Activated CD4-positive, alpha-beta T cell treated with anti-CD3 and anti-CD28 coated beads, Interleukin-10, Interleukin-2, amounts not matched to agents 100 ng/mL and 50 ng/mL, durations not matched to agents 16 hours and 8 hours (primary cell): ENCODE data around the gene IAH1.

ENCODE experiments used
- DNase-seq: peaks from one replicate; pipeline ENCODE4 v3.0.0-alpha.2; 2020

The IAH1 gene, protein sequence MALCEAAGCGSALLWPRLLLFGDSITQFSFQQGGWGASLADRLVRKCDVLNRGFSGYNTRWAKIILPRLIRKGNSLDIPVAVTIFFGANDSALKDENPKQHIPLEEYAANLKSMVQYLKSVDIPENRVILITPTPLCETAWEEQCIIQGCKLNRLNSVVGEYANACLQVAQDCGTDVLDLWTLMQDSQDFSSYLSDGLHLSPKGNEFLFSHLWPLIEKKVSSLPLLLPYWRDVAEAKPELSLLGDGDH

DNA sequence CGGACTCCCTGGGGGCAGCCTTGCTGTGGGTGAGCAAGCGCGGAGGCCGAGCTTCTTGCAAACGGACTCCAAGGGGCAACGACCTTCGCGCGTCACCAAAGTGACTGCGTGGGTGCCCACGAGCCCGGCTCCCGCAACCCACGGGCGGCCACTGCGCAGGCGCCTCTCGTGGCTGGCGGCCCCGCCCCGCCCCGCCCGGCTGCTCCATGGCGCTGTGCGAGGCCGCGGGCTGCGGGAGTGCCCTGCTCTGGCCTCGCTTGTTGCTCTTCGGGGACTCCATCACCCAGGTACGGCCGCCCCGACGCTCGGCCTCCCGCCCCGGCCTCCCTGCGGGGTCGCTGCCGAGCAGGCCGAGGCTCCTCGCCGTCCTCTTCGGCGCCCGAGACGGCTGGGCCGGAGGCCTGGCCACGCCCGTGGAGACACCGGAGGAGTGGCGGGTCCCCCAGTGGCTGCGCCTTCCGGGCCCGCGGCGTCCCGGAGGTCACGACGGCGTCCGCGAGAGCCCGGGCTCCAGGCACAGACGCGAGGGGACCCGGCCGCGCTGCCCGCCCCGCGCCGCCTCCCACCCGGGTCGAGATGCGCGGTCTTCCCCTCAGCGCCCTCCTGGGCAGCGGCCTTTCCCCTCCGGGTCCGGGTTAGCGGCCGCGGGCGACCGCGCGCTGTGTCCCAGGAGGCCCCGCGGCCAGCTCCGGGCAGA is at the start of gene IAH1:
Gene IAH1, plus strand, starts transcription at position 191 of the 697 bp plus-strand sequence. Its CDS starts 16 bp downstream, at position 207.
- DNase-seq: peak; percentile 71

DNA sequence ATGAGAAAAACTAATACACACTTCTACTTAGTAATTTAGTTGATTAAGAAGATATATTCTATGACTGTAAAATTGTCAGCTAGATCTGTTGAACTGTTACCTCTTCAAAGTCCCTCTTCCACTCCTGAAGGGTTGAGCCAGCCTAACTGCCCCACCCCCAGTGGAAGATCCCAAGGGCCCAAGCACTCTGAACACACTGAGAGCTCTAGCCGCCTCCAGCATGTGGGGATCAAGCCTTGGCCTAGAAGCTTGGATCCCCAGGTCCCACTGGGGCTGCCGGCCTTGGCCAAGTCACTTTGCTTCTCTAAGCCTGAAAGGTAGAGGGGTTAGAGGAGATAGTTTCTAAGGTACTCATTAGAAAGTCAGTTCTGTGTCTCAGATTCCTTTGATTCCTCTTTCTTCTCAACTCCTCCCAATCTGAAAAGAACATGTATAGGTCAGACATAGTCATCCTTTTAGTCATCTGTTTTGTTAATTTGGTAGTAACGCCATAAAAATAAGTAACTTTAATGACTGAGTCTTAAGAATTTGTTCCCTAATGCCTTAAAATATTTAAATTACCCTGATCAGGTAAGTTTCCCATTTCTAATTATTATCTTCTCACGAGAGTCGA is 45.3 kb upstream of the IAH1 start:
- DNase-seq: no peak

DNA sequence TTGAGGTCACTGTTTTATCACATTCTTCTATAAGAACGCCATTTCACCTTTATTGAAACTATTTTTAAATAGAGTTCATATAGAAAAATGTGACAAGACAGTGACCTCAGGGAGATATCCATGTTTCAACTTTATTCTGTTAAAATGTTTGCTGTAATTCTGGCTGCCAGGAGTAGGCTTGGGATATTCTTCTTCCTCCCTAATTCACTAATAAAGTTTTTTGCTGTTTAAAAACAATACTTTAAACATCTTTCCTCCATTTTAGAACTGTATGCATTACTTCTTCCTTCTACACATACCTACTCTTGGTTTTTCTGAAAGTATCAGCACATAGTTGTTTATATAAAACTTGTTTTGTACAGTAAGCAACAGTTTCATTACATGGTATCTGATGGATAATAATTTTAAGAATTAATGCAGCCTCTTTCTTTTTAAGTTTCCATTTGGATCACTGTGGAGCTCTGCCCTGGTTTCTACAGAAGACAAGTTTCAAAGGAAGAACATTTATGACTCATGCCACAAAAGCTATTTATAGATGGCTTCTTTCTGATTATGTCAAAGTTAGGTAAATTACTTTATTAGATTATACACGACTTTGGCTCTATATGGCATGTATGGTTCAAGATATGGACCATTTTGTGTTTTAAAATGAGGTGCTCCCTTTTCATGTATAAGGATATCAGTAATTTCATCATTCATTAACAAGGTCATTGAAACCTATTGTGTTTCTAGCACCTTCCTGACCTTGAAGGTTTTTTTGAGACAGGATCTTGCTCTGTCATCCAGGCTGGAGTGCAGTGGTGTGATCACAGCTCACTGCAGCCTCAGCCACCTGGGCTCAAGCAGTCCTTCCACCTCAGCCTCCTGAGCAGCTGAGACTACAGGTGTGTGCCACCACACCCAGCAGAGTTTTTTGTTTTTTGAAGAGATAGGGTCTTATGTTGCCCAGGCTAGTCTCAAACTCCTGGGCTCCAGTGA is 43.7 kb upstream of the IAH1 start:
- no peak for DNase-seq

DNA sequence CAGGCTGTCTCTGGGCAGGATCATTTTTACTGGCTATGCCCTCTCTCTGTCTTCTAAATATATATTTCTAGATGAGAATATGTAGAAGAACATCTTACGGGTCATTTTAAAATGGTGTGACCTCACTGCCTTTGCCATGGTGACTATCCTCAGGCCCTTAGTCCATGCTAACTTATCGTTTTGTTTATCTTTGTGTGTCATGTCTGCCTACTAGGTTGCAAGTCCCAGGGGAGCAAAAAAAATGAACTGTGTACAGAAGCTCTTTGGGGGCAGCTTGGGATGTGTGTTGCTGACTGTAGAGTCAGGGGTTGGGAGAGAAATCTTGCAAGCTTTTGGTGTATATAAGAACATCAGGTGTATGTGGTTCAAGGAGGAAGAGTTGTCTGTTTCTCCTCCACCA is 39.9 kb upstream of the IAH1 start:
- no peak for DNase-seq

DNA sequence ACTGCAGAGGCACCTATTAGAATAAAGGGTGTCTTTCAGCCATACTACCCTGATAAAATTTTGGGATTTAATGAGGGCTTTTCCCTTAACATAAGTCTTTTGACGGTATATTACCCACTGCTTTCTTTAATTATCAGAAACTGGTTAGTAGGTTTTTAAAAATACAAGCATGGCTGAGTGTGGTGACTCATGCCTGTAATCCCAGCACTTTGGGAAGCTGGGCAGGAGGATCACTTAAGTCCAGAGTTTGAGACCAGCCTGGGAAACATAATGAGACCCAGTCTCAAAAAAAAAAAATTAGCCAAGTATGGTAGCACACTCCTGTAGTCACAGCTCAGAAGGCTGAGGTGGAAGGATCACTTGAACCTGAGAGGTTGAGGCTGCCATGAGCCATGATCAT is 34.8 kb upstream of the IAH1 start:
- DNase-seq: no peak

DNA sequence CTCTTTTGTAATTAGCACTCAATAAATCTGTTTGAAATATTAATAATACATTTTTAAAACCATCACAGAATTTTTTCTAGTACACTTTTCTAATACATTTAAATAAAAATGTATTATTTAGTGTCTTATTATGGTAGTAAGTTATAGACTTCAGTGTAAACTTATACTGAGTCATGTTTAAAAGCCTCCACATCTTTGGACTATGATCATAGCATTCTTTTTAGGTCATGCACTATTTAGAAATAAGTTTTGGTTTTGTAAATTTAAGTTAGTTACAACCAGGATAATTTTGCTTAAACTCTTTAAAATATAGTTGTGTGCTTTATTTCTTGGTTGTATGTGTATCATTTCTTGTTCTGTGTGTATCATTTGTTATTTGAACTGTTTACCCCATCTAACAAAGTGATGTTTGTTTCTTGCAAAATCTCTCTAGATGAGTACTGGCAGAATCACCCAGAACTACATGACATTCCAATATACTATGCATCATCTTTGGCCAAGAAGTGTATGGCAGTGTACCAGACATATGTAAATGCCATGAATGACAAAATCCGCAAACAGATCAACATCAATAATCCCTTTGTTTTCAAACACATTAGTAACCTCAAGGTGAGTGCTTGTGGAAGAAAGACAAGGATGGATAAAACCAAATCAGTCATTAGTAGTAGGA is 34.2 kb upstream of the IAH1 start:
- no peak for DNase-seq

DNA sequence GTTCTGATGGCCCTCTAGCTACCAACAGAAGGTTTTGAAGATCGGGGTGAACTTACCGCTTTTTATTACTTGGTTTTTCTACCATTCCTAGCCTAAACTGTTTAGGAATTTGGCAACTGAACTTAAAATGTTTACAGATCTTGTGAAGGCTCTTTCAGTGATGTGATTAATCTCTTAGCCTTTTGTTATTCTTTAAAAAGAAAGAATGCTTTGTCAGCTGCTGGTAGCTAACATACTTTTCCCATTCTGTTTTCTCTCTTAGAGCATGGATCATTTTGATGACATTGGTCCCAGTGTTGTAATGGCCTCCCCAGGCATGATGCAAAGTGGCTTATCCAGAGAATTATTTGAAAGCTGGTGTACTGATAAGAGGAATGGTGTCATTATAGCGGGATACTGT is 32.8 kb upstream of the IAH1 start:
- no peak for DNase-seq

DNA sequence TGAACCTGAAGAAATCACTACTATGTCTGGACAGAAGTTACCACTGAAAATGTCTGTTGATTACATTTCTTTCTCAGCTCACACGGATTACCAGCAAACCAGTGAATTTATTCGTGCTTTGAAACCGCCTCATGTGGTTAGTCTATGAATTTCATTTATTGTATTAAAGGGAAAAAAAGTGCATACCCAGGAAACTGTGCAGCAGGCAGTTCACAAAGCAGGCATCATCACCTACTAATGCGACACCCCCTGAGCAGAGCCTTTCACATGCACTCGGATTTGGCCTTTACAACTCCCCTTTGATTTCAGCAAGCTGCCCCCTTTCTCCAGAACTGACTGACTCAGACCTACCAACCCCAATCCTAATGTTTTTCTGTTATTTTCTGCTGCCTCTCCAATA is 30.8 kb upstream of the IAH1 start:
- no peak for DNase-seq

DNA sequence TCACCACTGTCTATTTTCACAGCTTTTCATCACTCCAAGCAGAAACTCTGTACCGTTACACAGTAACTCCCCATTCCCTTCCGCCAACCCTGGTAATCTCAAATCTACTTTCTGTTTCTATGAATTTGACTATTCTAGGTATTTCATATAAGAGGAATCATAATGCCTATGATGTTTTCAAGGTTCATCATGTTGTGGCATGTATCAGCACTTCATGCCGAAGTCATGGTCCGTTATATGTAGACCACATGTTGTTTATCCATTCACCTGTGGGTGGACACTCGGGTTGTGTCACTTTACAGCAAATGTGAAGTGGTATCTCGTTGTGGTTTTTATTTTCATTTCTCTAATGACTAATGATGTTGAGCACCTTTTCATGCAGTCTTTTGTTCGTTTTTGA is 29.3 kb upstream of the IAH1 start:
- peak; percentile 36 for DNase-seq

DNA sequence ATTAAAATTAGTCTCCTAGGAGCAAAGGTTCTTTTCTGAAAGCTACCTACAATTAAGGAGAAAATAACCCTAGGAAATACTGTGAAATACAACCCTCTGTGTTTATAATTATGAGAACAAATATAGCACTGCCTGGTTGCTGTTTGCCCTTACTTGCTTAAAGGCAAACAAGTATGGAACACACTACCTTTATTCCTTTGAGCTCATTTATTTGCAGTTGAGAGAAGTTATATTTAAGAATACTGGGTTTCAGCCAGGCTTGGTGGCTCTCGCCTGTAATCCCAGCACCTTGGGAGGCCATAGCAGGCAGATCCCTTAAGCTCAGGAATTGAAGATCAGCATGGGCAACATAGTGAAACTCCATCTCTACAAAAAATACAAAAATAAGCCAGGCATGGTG is 23.1 kb upstream of the IAH1 start:
- no peak for DNase-seq

DNA sequence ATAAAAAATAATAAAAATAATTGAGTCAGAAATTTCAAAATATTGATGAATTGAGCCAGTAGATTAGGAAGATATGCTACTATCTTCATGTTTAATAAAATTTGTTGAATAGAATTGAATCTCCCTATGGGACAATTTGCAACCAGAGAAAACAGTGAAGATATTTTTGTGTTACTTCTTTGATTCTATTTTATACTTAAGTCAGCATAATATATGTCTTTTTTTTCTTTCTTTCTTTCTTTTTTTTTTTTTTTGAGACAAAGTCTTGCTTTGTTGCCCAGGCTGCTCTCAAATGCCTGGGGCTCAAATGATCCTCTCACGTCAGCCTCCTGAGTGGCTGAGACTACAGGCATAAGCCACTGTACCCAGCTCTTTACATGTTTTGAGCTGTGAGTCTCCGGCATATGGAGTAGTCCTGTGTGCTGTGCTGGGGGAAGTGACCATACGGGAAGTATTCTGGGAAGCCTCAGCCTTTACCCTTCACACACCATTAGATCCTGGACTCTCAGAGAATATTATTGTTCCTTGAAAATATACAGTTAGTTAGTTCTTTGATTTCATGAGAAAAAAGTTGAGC is 13.8 kb upstream of the IAH1 start:
- DNase-seq: no peak

DNA sequence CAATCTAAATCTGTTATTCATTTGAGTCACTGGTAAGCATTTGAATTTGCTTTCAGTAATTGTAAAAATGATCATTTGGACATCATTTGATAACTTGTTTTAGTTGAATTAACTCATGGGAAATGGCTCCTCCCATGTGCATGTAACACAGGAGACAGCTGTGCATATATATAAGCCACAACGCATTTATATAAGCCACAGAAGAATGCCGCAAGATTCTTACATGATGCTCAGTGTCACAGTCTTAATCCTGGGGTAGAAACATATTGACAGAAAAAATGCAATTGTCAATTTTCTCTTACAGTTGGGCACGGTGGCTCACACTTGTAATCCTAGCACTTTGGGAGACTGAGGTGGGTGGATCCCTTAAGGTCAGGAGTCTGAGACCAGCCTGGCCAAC is 13.3 kb upstream of the IAH1 start:
- no peak for DNase-seq

DNA sequence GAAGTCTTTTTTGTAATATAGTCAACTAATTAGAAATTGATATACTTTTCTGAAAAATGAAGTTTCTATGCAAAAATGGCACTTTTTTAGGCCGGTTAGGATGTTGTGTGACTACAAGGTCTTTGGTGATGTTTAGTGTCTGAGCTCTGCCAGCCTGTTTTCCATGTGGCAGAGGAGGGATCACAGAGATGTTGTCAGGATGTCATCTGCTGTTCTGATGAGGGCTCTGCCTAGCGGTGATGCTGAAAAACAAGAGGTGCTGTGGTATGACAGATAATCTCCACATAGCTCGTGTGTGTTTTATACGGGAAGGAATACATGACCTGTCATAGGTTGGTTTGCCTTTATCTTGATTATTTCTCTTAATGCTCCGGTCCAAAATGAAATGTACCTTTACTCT is 12.0 kb upstream of the IAH1 start:
- DNase-seq: no peak

DNA sequence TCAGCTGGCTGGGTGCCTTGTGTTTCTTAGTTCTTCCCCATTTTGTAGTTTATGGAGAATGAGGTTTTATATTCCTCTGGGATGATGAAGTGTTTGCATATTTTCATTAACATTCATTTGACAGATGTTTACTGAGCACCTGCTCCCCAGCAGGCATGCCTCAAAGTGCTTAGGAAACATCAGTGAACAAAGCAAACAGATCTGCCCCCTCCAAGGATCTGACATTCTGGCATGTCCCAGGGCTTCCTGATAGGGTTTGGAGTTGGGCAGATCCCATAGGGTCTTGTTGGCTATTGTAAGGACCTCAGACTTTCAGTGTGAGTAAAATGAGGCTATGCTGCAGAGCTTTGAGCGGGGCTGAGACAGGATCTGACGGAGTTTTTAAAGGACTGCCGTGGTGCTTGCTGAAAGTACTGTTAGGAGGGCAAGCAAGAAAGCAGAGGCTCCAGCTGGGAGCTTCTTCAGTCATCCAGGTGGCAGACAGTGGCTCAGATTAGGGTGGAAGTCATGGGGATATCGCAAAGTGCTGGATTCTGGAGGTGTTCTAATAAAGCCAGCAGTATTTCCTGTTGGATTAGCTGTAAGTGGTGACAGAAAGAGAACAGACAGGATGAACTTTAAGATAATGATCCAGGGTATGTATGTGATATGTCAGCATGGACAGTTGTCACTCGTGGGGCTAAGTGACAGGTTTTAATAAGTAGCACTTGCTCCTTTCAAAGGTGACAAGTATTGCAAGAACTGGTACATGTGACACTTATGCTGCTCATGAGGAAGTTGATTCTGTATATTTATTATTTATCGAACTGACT is 11.3 kb upstream of the IAH1 start:
- no peak for DNase-seq

DNA sequence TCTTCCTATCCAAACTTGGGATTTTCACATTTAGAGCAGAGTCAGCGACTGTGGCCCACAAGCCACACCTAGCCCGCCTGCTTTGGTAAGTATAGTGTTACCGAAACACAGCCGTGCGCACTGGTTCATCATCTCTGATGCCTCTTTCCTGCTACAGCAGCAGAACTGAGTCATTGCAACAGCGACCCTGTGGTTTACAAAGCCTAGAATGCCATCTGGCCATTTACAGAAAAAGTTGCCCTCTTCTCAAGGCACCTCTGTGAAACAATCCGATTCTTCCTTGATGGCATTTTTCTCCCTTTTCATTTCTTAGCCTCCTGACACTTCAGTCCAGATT is 10.7 kb upstream of the IAH1 start:
- DNase-seq: peak; percentile 68

DNA sequence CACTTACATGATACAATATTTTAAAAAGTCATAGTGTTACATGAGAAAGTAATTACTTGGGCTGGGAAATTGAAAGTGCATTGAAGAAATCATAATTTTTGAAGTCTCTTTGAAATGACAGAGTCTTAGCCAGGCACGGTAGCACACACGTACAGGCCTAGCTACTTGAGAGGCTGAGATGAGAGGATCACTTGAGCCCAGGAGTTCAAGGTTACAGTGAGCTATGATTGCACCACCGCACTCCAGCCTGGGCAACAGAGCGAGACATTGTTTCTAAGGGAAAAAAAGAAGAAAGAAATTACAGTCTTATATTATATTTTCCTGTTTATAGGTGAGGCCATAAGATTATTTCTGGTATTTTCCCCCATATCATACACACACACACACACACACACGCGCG is 9.2 kb upstream of the IAH1 start:
- no peak for DNase-seq

DNA sequence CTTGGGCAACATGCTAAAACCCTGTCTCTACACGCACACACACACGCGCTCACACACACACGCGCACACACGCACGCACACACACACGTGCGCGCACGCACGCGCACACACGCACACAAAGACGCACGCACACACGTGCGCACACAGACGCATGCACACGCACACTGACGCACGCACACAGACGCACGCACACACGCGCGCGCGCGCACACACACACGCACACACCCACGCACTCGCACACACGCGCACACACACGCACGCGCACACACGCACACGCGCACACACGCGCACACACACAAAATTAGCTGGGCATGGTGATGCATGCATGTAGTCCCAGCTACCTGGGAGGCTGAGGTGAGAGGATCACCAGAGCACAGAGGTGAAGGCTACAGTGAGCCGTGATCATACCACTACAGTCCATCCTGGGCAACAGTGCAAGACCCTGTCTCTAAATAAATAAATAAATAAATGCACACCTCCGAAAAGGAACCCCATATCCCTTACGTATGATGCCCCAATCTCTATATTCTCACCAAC is 8.1 kb upstream of the IAH1 start:
- DNase-seq: no peak

DNA sequence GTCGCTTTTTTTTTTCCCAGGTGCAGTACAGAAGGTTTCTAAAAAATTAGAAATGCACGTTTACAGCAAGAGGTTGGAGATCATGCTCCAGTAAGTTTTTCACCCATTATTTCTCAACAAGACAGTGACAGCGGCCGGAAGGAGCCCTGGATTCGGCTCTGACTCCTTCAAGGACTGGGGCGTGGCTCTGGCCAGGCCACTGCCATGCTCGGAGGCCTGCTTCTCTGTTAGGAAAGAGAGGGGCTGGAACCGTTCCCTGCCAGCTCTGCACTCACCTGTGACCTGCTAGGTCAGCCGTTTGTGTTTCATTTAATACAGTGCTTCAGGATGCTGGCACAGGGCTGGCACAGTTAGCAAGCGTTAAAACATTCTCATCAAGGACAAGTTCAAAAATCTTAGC is 6.7 kb upstream of the IAH1 start:
- DNase-seq: no peak

DNA sequence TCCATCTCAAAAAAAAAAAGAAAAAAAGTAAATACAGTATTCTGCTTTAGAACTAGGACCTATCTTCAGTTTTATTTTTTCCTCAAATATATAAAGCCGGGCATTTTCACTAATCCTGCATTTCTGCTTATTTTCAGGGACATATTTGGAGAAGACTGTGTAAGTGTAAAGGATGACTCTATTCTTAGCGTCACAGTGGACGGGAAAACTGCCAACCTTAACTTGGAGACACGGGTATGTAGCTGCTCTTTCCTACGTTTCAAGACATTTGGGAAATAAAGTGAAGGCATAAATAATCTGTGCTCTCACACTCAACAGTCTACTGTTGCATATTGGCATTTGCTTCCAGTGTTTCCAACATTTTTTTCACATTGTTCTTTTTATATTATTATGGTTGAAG is 3.1 kb upstream of the IAH1 start:
- DNase-seq: no peak

DNA sequence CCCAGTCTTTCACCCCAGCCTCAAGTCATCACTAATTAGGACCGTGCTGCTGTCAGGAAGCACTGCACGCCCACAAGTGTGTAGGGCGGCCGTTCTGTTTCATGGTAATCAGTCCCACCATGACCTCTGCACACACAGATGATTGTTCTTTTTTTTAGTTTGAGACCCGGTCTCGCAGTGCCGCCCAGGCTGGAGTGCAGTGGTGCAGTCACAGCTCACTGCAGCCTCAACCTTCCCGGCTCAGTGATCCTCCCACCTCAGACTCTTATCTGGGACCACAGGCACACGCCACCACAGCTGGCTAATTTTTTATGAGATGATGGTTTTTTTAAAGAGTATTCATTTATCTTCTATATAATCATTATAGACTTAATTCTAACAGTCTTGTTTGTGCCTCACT is 1.8 kb upstream of the IAH1 start:
- DNase-seq: no peak

DNA sequence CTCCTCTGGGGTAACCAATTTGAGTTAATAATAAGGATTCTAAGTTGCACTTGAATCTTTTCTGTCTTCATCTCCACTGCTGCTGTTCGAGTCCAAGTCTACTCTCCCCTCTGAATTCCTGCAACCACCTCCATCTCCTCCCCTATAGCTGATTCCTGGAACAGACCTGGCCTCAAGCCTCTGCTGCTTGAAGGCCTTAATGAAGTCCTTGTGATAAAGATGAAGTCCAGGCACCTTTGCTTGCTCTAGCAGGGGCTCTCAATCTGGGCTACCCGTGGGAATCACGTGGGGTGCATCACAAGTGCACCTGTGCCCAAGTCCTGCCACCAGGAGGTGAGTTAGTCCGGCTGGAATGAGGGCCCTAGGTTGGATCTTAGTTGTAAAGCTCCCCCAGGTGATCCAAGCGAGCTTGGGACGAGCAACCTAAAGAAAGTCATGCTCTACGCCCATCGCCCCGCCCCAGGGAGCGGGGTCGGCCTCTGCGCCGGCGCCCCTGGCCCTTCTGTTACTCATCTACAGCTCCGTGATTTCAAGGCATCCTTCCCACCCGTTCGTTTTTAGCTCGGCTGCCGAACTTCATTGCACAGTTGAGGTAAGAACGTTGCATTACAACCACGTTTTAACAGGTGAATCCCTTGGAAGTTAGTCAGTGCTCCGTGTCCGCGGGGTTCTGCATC is 905 bp upstream of the IAH1 start:
- peak; percentile 23 for DNase-seq
